GM23338 (cell line): ENCODE data around the gene FCN1. TPM values are rescaled to one million over a fixed set of nuclear protein-coding genes. Genes with fewer than 3 reads are reported as not detected.

Experiments used
- ATAC-seq: fragments of 200-7000 bp; cut with Tn5 transposase; 3 replicates; pipeline ENCODE4 v1.9.1; 2020
- DNase-seq: peaks from one replicate; pipeline ENCODE4 v3.0.0-alpha.2; 2015; ENCODE audit warnings: low spot score
- H2AFZ ChIP-seq: fragments of 200-600 bp; sonication (generic); 2 replicates; pipeline ENCODE4 v1.8.0; 2016; ENCODE audit warnings: antibody characterized with exemption, mild to moderate bottlenecking, moderate library complexity
- H3F3A ChIP-seq: fragments of 200-600 bp; sonication (generic); replicated peaks from 2 replicates; pipeline ENCODE4 v1.8.0; 2017; ENCODE audit warnings: antibody characterized with exemption, mixed run types, low read depth
- H3K27ac ChIP-seq: fragments of 200-600 bp; sonication (generic); 2 replicates; pipeline ENCODE4 v1.6.1; 2016; ENCODE audit warnings: low read depth
- H3K27me3 ChIP-seq: fragments of 200-600 bp; sonication (generic); 2 replicates; pipeline ENCODE4 v1.8.0; 2016; ENCODE audit warnings: mild to moderate bottlenecking, mixed run types, moderate library complexity; ENCODE audit not compliant: insufficient read depth
- H3K36me3 ChIP-seq: fragments of 200-600 bp; sonication (generic); 2 replicates; pipeline ENCODE4 v1.8.0; 2016; ENCODE audit warnings: mild to moderate bottlenecking; ENCODE audit not compliant: insufficient read depth
- H3K4me1 ChIP-seq: fragments of 200-600 bp; sonication (generic); 2 replicates; pipeline ENCODE4 v1.8.0; 2016; ENCODE audit warnings: mild to moderate bottlenecking, moderate library complexity; ENCODE audit not compliant: insufficient read depth
- H3K4me2 ChIP-seq: fragments of 200-600 bp; sonication (generic); 2 replicates; pipeline ENCODE4 v1.7.1; 2017; ENCODE audit warnings: mixed run types
- H3K4me3 ChIP-seq: fragments of 200-600 bp; sonication (generic); 2 replicates; pipeline ENCODE4 v1.6.1; 2016; ENCODE audit warnings: mixed run types
- H3K79me2 ChIP-seq: fragments of 200-600 bp; sonication (generic); replicated peaks from 2 replicates; pipeline ENCODE4 v1.8.0; 2017; ENCODE audit warnings: mild to moderate bottlenecking; ENCODE audit not compliant: insufficient read depth
- H3K9me2 ChIP-seq: fragments of 200-600 bp; sonication (generic); 2 replicates; pipeline ENCODE4 v1.8.0; 2017; ENCODE audit not compliant: insufficient read depth
- H4K20me1 ChIP-seq: fragments of 200-600 bp; sonication (generic); replicated peaks from 2 replicates; pipeline ENCODE4 v1.8.0; 2017; ENCODE audit warnings: mild to moderate bottlenecking; ENCODE audit not compliant: insufficient read depth
- H3K27ac Mint-ChIP-seq: 2 replicates; pipeline ENCODE4 v1.8.0; 2020; ENCODE audit warnings: inconsistent platforms, mild to moderate bottlenecking, moderate library complexity, mixed read lengths
- H3K27me3 Mint-ChIP-seq: 3 replicates; pipeline ENCODE4 v1.8.0; 2022; ENCODE audit warnings: low read depth, mild to moderate bottlenecking, moderate library complexity, mixed read lengths, inconsistent platforms; ENCODE audit not compliant: insufficient read depth, poor library complexity
- H3K36me3 Mint-ChIP-seq: 3 replicates; pipeline ENCODE4 v1.8.0; 2021; ENCODE audit warnings: low read depth, mild to moderate bottlenecking, inconsistent platforms, moderate library complexity, mixed read lengths
- H3K4me1 Mint-ChIP-seq: 3 replicates; pipeline ENCODE4 v1.8.0; 2020; ENCODE audit warnings: mild to moderate bottlenecking, inconsistent platforms, mixed read lengths
- H3K4me3 Mint-ChIP-seq: 3 replicates; pipeline ENCODE4 v1.8.0; 2021; ENCODE audit warnings: moderate library complexity, mild to moderate bottlenecking, inconsistent platforms, mixed read lengths
- H3K9me3 Mint-ChIP-seq: 3 replicates; pipeline ENCODE4 v1.8.0; 2020; ENCODE audit warnings: moderate library complexity, mild to moderate bottlenecking, inconsistent platforms, mixed read lengths
- CREB1 ChIP-seq: fragments of 250-450 bp; sonication (Bioruptor Pico); IDR thresholded peaks from 2 replicates; pipeline ENCODE4 v1.5.0; 2020; ENCODE audit warnings: low read depth, mild to moderate bottlenecking, moderate library complexity
- ETS1 ChIP-seq: IDR thresholded peaks from 2 replicates; pipeline ENCODE4 v1.6.1; 2016; ENCODE audit warnings: antibody characterized with exemption
- EZH2 ChIP-seq: fragments of 200-600 bp; sonication (generic); IDR thresholded peaks from one replicate; pipeline ENCODE4 v1.8.0; 2017; ENCODE audit warnings: antibody characterized with exemption, mild to moderate bottlenecking, low read depth; ENCODE audit not compliant: unreplicated experiment
- EZH2phosphoT487 ChIP-seq: fragments of 200-600 bp; sonication (generic); IDR thresholded peaks from one replicate; pipeline ENCODE4 v1.8.1; 2018; ENCODE audit warnings: antibody characterized with exemption; ENCODE audit not compliant: unreplicated experiment
- NANOG ChIP-seq: IDR thresholded peaks from 2 replicates; pipeline ENCODE4 v1.6.1; 2016; ENCODE audit warnings: antibody characterized with exemption, borderline replicate concordance
- POLR2AphosphoS5 ChIP-seq: IDR thresholded peaks from 2 replicates; pipeline ENCODE4 v1.6.1; 2016; ENCODE audit warnings: antibody characterized with exemption, low read depth
- STAT1 ChIP-seq: IDR thresholded peaks from one replicate; pipeline ENCODE4 v1.6.1; 2016; ENCODE audit warnings: antibody characterized with exemption; ENCODE audit not compliant: unreplicated experiment
- ZNF114 ChIP-seq: fragments of 250-450 bp; sonication (Bioruptor Pico); IDR thresholded peaks from 2 replicates; pipeline ENCODE4 v1.5.0; 2020; ENCODE audit warnings: mild to moderate bottlenecking, moderate library complexity
- ZNF331 ChIP-seq: fragments of 250-450 bp; sonication (Bioruptor Pico); IDR thresholded peaks from 2 replicates; pipeline ENCODE4 v1.5.0; 2020; ENCODE audit warnings: low read depth, mild to moderate bottlenecking, moderate library complexity
- polyA plus RNA-seq: library from polyadenylated mRNA; unstranded; fragments of >200 nt; fragmentation: Nextera tagmentation; extraction: Ambion mirVana; gene quantifications from 2 replicates; pipeline ENCODE4 v1.2.1, GENCODE V29; 2016
- total RNA-seq: library from RNA; depleted of rRNA; stranded (reverse); fragments of >200 nt; shearing (Covaris generic); gene quantifications from 2 replicates; pipeline ENCODE4 v1.2.3, GENCODE V29; 2014
- TF ChIP-seq, protein P1 (sequence below): fragments of 250-450 bp; sonication (Bioruptor Pico); IDR thresholded peaks from 2 replicates; pipeline ENCODE4 v1.5.0; 2020; ENCODE audit warnings: mild to moderate bottlenecking, moderate library complexity

The FCN1 gene
- total and polyA plus RNA-seq, 2 experiments from 2014 or later: not detected

- TF ChIP-seq, protein P1, sequence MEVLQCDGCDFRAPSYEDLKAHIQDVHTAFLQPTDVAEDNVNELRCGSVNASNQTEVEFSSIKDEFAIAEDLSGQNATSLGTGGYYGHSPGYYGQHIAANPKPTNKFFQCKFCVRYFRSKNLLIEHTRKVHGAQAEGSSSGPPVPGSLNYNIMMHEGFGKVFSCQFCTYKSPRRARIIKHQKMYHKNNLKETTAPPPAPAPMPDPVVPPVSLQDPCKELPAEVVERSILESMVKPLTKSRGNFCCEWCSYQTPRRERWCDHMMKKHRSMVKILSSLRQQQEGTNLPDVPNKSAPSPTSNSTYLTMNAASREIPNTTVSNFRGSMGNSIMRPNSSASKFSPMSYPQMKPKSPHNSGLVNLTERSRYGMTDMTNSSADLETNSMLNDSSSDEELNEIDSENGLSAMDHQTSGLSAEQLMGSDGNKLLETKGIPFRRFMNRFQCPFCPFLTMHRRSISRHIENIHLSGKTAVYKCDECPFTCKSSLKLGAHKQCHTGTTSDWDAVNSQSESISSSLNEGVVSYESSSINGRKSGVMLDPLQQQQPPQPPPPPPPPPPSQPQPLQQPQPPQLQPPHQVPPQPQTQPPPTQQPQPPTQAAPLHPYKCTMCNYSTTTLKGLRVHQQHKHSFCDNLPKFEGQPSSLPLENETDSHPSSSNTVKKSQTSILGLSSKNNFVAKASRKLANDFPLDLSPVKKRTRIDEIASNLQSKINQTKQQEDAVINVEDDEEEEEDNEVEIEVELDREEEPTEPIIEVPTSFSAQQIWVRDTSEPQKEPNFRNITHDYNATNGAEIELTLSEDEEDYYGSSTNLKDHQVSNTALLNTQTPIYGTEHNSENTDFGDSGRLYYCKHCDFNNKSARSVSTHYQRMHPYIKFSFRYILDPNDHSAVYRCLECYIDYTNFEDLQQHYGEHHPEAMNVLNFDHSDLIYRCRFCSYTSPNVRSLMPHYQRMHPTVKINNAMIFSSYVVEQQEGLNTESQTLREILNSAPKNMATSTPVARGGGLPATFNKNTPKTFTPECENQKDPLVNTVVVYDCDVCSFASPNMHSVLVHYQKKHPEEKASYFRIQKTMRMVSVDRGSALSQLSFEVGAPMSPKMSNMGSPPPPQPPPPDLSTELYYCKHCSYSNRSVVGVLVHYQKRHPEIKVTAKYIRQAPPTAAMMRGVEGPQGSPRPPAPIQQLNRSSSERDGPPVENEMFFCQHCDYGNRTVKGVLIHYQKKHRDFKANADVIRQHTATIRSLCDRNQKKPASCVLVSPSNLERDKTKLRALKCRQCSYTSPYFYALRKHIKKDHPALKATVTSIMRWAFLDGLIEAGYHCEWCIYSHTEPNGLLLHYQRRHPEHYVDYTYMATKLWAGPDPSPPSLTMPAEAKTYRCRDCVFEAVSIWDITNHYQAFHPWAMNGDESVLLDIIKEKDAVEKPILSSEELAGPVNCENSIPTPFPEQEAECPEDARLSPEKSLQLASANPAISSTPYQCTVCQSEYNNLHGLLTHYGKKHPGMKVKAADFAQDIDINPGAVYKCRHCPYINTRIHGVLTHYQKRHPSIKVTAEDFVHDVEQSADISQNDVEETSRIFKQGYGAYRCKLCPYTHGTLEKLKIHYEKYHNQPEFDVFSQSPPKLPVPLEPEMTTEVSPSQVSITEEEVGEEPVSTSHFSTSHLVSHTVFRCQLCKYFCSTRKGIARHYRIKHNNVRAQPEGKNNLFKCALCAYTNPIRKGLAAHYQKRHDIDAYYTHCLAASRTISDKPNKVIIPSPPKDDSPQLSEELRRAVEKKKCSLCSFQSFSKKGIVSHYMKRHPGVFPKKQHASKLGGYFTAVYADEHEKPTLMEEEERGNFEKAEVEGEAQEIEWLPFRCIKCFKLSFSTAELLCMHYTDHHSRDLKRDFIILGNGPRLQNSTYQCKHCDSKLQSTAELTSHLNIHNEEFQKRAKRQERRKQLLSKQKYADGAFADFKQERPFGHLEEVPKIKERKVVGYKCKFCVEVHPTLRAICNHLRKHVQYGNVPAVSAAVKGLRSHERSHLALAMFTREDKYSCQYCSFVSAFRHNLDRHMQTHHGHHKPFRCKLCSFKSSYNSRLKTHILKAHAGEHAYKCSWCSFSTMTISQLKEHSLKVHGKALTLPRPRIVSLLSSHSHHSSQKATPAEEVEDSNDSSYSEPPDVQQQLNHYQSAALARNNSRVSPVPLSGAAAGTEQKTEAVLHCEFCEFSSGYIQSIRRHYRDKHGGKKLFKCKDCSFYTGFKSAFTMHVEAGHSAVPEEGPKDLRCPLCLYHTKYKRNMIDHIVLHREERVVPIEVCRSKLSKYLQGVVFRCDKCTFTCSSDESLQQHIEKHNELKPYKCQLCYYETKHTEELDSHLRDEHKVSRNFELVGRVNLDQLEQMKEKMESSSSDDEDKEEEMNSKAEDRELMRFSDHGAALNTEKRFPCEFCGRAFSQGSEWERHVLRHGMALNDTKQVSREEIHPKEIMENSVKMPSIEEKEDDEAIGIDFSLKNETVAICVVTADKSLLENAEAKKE (CRISPR knock-in tag): no peak
- TF ChIP-seq ZNF331 (CRISPR knock-in tag) (no peak), EZH2phosphoT487 (no peak)
These were observed 45.8 kb upstream of the FCN1 start (continued) for GRCh38 chr9:134963546-134963945.

DNA sequence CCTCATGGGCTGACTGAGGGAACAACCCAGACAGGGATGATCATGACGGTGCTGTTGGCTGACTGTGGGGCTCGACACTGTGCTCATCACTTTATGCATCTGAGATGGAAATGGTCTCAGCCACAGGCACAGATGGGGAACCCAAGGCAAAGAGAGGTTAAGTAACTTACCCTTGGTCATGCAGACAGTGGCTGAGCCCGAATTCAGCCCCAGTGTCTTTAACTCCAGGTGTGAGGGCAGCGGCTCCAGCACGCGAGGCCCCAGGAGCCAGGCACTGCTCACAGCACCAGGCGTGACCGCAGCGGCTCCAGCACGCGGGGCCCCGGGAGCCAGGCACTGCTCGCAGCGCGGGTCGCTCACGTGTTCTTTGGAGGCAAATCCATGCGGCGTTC lies 45.3 kb upstream of the FCN1 start:
- Mint-ChIP-seq H3K4me3 (no peak overlapping the region), H3K27ac (no peak overlapping the region), H3K27me3 (peaks cover 6% of the 10 kb centered on the region), H3K9me3 (peaks cover 5% of the 10 kb centered on the region; the same call in 2 of the 3 replicates), H3K36me3 (no peaks in the 10 kb centered on the region), H3K4me1 (peaks cover 11% of the 10 kb centered on the region)
- Histone ChIP-seq H3K4me2 (no peak overlapping the region), H3K4me3 (no peak overlapping the region), H3F3A (no peaks in the 10 kb centered on the region), H3K27ac (no peak overlapping the region), H3K36me3 (no peaks in the 10 kb centered on the region), H2AFZ (no peak overlapping the region), H3K27me3 (no peaks in the 10 kb centered on the region), H3K4me1 (no peaks in the 10 kb centered on the region), H4K20me1 (no peaks in the 10 kb centered on the region), H3K9me2 (no peaks in the 10 kb centered on the region), H3K79me2 (no peaks in the 10 kb centered on the region)
- ATAC-seq (no peak), DNase-seq (no peak)
- no peak for TF ChIP-seq ZNF114
- TF ChIP-seq STAT1: no peak
- no peak for TF ChIP-seq EZH2
- no peak for TF ChIP-seq CREB1
- TF ChIP-seq, protein P1 (CRISPR knock-in tag): no peak
- TF ChIP-seq ETS1: no peak
- no peak for TF ChIP-seq EZH2phosphoT487
- no peak for TF ChIP-seq NANOG
- TF ChIP-seq POLR2AphosphoS5: no peak
